ENCODE measurements around the gene GABRD.
"Not testable (repeated sequence)": the region's sequence is repeated elsewhere in the genome, so short reads cannot be mapped to it uniquely, and the experiment has no call there.

The GABRD gene, protein sequence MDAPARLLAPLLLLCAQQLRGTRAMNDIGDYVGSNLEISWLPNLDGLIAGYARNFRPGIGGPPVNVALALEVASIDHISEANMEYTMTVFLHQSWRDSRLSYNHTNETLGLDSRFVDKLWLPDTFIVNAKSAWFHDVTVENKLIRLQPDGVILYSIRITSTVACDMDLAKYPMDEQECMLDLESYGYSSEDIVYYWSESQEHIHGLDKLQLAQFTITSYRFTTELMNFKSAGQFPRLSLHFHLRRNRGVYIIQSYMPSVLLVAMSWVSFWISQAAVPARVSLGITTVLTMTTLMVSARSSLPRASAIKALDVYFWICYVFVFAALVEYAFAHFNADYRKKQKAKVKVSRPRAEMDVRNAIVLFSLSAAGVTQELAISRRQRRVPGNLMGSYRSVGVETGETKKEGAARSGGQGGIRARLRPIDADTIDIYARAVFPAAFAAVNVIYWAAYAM

DNA sequence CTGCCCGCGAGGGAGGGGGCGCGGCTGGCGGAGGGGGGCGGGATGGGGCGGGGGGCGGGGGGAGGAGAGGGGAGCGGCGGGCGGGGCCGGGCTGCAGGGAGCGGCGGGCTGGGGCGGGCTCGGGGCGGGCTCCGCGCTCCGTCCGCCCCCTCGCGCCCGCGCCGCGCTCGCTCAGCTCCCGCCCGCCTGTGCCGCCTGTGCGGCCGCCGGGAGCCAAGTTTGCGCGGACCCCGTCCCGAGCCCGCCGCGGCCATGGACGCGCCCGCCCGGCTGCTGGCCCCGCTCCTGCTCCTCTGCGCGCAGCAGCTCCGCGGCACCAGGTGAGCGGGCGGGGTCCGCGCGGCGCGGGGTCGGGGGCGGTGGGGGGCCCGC is at the start of gene GABRD:
TSS of gene GABRD (plus strand) at position 174 of the 372 bp plus-strand sequence. CDS start at position 253, 79 bp downstream.
- no peak for DNase-seq (ENCODE audit: low read depth in 2 of 2)

DNA sequence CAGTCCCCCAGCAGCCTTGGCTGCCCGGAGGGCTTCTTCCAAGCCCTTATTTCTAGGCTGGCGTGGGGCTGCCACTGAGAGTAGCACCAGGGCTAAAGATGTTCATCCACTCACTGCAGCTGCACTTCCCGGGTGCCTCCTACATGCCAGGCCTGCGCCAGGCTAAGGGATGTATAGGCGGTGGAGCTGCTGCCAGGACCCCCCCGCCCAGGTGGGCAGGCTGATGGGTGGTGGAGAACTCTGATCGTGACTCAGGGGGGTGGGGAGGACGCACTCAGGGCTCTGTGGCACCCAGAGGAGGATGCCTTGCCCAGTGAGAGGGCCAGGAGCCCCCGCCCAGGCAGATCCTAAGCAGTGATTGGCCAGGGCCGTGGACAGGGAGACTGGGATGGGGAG is 49.6 kb upstream of the GABRD start:
- no peak for DNase-seq (ENCODE audit: low read depth in 2 of 2)

DNA sequence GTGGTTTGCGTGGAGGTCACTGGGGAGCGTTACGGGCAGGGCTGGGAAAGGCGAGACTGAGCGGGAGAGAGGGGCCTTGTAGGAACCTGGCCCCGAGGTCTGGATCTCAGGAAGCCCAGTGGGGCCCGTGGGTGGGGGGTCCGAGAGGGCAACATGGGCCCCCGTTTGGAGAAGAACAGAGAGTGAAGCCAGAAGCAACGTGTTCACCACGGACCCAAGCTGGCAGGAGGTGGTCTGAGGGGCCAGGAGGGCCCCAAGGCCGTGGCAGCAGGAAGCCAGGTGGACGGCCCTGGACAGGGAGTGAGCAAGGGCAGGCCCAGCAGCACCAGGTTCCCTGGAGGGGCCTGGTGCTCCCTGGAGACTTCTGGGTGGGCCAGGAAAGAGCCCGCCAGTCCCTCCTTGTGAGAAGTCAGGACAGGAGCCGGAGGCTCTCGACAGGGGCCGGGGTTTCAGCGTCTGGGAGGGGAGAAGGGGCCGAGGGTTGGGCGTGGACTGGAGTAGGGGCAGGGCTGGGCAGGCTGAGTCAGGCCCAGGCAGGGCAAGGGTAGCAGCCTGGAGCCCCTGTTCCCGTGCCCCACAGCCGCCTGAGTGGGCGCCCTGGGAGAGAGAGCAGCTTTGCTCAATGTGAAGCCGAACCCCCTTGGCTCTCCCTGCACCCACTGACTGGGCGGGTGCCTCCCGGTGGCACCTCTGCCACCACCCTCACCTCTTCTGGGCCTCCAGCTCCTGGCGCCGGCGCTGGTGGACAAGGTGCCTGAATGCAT is 49.0 kb upstream of the GABRD start:
- no peak for DNase-seq (ENCODE audit: low read depth in 2 of 2)

DNA sequence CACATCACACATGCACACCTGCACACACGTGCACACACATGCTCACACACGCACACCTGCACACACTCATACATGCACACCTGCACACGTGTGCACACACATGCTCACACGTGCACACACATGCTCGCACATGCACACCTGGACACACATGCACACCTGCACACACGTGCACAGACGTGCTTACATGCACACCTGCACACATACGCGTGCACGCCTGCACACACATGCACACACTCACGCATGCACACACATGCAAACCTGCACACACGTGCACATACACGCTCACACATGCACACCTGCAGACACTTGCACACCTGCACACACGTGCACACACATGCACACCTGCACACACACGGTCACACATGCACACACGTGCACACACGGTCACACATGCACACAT is 48.1 kb upstream of the GABRD start:
- no peak for DNase-seq (ENCODE audit: low read depth in 2 of 2)

DNA sequence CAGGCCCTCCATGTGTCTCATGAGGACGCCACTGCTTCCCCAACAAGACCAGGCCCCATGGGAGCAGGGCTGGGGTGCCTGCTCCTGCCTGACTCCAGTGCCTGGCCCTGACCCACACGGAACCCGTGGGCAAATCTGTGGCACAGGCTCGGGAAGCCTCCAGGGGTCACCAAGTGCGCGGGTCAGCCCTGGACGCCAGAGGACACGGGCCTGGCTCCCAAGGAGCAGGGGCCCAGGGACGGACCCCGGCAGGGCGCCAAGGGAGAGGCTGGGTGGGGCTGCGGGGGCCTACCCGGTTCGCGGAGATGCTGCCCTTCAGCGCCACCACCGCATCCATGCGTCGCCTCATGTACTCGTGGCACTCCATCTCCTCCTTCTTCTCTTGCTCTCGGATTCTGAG is 47.5 kb upstream of the GABRD start:
- DNase-seq (ENCODE audit: low read depth in 2 of 2): no peak

DNA sequence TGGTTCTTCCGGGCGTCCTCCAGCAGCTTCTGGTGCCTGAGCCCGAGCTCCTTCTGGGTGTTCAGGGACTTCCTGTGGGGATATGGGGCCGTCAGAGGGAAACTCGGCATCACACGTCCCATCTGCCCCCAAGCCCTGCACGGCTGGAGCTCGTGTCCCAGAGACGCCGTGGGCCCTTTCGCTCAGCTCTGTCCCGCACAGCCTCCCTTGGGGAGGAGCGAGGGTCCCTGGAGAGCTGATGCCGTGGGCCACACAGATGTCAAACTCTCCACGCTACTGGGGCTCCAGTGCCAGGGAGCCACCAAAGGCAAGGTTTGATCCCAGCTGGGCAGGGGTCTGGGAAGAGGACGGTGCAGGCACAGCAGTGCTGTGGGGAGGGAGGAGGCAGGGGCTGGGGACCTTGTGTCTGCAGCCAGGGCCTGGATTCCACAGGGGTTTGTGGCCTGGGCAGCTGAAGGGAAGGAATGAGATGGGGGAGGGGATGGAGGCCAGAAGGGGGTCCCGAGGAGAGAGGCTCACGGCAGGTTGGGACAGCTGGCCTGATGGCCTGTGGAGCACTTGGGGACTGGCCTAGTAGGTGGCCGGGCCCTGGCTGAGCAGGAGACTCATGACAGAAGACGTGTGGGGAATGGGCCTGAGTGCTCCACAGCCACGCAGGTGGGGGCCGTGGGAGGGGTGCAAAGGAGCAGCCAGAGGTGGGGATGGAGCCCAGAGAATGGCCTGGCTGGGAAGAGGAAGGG is 46.0 kb upstream of the GABRD start:
- DNase-seq (ENCODE audit: low read depth in 2 of 2): no peak

DNA sequence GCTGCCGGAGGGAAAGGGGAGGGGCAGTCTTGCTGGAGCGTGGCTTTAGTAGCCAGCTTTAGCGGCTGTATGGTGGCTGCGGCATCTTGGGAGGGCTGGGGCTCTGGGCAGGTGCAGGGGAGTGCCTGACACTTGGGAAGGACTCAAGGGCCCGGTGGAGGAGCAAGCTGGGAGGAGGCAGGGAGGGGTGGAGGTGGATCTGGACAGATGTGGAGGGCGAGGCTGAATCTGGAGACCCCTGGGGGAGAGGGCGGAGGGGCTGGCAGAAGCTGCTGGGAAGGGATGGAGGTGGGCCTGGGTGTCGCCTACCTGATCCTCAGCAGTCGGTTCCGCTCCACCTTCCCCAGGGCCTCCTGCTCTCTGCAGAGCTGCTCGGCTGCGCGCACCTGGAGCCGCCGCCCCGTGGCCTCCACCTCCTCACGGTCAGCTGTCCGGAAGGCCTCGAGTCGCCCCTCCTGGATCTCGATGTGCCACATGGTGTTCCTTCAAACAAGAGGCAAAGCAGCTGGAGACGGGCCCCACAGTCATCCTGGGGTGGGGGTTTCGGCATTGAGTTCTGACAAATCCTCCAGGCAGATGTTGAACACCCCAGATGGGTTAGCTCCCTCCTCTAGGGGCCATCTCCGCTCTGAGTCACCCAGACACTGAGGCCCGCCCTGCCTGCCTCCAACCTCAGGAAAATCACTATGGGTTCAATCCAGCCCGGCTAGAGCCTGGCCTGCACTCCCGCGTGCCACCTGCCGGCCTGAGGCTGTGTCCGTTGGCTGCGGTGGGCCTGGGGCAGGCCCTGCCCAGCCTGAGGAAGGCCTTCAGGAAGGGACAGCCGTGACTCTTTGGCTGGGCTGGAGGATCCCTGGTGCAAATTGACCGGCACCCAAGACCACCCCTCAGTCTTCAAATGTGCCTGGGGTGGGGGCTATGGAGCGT is 45.2 kb upstream of the GABRD start:
- no peak for DNase-seq (ENCODE audit: low read depth in 2 of 2)

DNA sequence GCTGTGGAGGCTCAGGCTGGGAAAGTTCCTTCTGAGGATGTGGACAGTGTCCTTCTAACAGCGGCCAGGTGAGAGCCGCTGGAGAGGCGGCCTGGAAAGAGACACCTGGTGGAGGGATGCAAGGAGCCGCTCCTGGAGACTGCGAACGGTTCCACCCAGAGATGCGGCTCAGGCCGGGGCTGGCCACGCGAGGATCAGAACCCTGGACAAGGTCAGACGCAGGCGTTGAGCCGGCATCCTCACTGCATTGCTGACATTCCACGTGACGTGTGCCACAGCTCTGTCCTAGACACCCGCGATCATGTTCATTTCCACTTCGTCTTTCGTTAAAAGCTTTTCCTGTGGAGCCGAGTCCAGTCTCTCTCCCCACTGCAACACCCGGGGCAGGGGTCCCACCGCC is 44.3 kb upstream of the GABRD start:
- DNase-seq (ENCODE audit: low read depth in 2 of 2): no peak

DNA sequence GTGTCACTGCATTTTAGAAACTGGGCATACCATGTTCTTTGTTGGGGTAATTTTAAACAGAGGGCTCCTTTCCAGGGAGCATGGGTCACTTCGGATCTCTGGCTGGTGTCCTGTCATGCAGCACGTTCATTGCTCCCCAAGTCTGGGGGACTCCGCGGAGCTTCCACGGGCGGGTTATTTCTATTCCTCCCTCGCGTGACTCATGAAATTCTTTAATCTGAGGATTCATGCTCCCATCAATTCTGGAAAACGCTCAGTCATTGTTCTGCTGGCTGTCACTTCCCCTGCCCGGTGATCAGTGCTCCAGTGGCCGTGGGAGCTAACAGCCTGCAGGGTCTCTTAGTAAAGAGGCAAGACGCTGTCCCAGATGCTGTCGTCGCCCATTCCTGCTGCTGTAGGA is 43.6 kb upstream of the GABRD start:
- DNase-seq (ENCODE audit: low read depth in 2 of 2): no peak

DNA sequence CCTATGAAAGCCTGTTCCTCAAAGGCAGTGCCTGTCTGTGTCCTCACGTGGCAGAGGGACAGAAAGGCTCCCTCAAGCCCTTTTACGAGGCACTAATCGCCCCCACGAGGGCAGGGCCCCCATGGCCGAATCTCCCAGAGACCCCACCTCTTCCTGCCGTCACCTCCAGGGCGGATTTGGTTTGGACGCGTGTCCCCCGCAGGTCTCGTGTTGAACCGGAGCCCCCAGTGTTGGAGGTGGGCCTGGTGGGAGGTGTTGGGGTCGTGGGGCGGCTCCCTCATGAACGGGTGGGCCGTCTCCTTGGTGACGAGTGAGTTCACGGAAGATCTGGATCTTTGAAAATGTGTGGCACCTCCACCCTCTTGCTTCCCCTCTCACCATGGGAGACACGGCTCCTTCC is 43.1 kb upstream of the GABRD start:
- DNase-seq (ENCODE audit: low read depth in 2 of 2): no peak

DNA sequence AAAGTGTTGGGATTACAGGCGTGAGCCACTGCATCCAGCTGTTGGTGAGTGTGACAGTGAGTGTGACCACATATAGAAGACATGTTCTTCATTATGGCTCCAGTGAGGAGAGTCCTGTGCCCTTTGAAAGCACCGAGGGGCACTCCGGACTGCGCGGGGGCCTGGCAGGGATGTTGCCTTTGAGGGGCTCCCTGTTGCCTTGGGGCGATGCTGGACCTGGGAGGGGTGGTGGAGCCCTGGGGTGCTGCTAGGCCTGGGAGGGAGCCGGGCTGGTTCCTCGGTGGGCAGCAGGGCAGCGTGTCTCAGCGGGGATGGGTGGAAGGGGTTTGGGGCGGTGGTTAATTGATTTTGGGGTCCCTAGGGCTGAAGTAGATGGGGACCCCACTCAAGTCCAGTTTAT is 41.0 kb upstream of the GABRD start:
- DNase-seq (ENCODE audit: low read depth in 2 of 2): no peak

DNA sequence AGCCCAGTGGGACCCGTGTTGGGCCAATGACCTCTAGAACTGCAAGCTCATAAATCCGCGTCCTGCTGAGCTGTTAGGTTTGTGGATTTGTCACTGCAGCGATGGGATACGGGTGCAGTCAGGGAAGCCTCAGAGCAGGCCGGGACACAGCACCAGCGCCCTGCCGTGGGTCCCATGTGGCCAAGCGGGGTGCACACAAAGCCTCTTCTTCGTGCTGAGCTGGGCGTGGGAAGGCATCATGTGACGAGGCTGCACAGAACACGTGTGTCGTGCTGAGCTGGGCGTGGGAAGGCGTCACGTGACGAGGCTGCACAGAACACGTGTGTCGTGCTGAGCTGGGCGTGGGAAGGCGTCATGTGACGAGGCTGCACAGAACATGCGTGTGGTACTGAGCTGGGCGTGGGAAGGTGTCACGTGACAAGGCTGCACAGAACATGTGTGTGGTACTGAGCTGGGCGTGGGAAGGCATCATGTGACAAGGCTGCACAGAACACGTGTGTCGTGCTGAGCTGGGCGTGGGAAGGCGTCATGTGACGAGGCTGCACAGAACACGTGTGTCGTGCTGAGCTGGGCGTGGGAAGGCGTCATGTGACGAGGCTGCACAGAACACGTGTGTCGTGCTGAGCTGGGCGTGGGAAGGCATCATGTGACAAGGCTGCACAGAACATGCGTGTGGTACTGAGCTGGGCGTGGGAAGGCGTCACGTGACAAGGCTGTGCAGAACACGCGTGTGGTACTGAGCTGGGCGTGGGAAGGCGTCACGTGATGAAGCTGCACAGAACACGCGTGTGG is 40.3 kb upstream of the GABRD start:
- not testable (repeated sequence) for DNase-seq (ENCODE audit: low read depth in 2 of 2)

DNA sequence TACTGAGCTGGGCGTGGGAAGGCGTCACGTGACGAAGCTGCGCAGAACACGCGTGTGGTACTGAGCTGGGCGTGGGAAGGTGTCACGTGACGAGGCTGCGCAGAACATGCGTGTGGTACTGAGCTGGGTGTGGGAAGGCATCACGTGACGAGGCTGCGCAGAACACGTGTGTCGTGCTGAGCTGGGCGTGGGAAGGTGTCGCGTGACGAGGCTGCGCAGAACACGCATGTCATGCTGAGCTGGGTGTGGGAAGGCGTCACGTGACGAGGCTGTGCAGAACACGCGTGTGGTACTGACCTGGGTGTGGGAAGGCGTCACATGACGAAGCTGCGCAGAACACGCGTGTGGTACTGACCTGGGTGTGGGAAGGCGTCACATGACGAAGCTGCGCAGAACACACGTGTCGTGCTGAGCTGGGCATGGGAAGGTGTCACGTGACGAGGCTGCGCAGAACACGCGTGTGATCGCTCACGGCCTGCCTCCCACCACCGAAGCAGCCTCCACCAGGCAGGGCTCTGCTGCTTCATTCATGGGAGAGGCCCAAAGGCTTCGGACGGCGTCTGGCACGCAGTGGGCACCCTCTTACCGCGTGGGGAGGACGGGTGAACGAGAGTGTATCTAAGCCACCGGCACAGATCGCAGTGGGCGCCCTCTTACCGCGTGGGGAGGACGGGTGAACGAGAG is 39.5 kb upstream of the GABRD start:
- DNase-seq (ENCODE audit: low read depth in 2 of 2): no peak

DNA sequence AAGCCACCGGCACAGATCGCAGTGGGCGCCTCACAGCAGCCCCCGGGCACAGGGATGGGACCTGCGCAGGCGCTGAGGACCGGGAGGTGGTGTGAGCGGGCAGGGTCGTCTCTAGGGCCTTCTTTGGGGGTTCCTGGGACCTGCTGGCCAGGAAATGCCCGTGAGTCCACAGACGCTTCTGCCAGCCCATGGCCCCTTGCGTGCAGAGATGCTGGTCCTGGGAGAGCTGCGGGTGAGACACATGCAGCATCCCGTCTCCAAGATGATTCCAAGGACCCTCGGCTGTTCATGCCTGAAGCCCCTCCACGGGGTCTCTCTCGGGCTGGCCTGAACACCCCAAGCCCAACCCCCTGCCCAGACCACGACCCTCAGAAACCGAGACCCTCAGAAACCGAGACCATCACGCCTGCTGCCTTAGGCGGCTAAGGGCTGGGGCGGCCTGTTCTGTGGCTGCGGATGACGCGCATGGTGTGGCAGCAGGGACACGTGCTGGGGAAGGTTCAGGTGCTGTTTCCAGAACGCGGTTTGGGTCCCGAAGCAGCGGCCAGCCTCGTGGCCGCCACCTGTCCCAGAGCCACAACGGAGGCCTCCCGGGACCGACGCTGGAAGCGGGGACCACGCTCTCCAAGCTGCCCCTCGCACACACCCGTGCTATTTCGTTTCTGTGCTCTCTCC is 38.5 kb upstream of the GABRD start:
- no peak for DNase-seq (ENCODE audit: low read depth in 2 of 2)

DNA sequence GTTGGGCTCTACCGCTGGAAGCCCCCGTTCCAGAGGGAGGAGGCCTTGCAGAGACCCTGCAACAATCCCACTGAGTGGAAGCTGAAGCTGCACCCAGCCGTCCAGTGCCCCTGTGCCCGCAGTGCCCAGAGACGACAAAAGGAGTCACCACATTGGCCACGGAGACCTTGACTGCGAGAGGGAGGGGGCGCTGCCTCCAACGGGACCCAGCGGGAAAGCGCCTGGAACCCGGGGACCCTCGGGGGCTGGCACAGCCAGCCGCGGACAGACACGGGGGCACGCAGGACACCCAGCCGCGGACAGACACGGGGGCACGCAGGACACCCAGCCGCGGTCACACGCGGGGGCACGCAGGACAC is 38.0 kb upstream of the GABRD start:
- no peak for DNase-seq (ENCODE audit: low read depth in 2 of 2)

DNA sequence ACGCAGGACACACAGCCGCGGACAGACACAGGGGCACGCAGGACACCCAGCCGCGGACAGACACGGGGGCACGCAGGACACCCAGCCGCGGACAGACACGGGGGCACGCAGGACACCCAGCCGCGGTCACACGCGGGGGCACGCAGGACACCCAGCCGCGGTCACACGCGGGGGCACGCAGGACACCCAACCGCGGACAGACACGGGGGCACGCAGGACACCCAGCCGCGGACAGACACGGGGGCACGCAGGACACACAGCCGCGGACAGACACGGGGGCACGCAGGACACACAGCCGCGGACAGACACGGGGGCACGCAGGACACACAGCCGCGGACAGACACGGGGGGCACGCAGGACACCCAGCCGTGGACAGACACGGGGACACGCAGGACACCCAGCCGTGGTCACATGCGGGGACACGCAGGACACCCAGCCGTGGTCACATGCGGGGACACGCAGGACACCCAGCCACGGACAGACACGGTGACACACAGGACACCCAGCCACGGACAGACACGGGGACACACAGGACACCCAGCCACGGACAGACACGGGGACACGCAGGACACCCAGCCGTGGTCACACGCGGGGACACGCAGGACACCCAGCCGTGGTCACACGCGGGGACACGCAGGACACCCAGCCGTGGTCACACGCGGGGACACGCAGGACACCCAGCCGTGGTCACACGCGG is 37.4 kb upstream of the GABRD start:
- DNase-seq (ENCODE audit: low read depth in 2 of 2): not testable (repeated sequence)

DNA sequence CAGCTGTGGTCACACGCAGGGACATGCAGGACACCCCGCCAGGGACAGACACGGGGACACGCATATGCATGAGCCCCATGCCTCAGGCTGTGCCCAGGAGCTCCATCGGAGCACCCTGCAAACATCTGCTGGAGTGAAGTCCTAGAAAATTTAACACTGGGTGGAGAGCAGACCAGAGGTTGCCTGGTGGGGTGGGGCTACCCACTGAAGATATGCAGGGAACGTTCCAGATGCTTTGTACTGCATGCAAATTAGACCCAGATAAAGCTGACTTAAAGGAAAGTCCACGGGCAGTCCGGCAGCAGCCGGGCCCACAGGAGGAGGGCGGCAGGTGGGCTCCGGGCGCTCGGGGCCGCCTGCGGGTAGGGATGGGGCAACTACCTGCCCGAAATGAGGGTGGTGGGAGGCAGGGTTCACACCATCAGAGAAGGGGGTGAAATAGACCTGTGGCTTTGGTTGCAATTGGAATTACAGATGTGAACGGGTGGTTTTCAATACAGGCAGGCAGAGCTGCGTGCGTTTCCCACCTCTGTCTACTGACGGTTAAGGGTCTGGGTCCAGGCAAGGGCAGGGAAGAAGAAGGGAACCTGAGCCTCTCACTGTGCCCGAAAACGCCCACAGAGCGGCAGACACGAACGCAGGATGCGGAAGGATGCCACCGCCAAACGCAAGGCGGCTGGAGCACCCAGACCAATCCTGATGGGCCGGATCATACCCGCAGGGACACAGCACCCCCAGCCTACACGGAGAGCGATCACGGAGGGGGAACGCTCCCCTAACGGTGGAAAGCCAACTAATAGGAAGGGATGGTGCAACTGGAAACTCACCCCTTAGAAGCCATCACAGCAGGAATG is 36.5 kb upstream of the GABRD start:
- DNase-seq (ENCODE audit: low read depth in 2 of 2): no peak

DNA sequence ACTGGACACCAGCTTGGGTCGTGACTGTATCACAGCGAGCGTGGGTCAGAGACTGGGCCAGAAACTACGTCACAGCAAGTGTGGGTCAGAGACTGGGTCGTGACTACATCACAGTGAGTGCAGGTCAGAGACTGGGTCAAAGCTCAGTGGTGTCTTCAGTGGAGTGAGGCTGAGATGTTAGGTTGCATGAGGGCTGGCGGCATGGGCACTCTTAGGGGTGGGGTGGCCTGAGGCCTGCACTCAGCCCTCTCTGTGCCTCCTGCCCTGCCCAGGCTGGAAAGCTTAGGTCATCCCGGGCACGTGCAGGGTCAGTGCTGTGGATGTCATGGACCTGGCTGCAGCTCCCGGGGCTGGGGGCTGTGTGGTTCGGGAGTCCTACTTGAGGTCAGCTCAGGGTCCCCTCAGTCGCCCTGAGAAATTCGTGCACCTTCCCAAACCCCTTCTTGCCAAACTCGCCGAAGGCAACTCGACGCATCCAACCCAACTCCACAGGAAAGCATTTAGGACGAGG is 34.5 kb upstream of the GABRD start:
- no peak for DNase-seq (ENCODE audit: low read depth in 2 of 2)
